Measurements from ENCODE around the gene POM121. TPM values are rescaled to one million over a fixed set of nuclear protein-coding genes. Genes with fewer than 3 reads are reported as not detected.
"Not testable (repeated sequence)": the region's sequence is repeated elsewhere in the genome, so short reads cannot be mapped to it uniquely, and the experiment has no call there.

The POM121 gene
- total RNA-seq, 2 experiments from 2014 or later = 14.8 to 75.9 TPM

- peaks cover 8% of the 10 kb centered on the region for H3K4me1 ChIP-seq (ENCODE audit: insufficient read depth, low read length, poor library complexity, severe bottlenecking)
- H3K79me2 ChIP-seq (ENCODE audit: insufficient read depth, low read depth, low read length) = peaks cover 41% of the 10 kb centered on the region
- CTCF ChIA-PET (ENCODE audit: unreplicated experiment) = no interaction called here
- H3K4me3 ChIP-seq (ENCODE audit: low read depth, low read length, poor library complexity, severe bottlenecking) = peak overlapping the region; percentile 88
- peak overlapping the region; percentile 76 for H3K27ac ChIP-seq (ENCODE audit: low read depth, low read length, poor library complexity, severe bottlenecking)
- peaks cover 61% of the 10 kb centered on the region for H3K36me3 ChIP-seq (ENCODE audit: insufficient read depth, low read length)
- peak overlapping the region; percentile 71 for H3K4me2 ChIP-seq (ENCODE audit: low read length)
- H3K9me3 ChIP-seq (ENCODE audit: low read length) = no peaks in the 10 kb centered on the region
- no TSS peak for BruUV-seq (replicated peaks)
- H3K9me2 ChIP-seq (ENCODE audit: insufficient read depth, low read length) = no peaks in the 10 kb centered on the region
- peaks cover 5% of the 10 kb centered on the region; the same call in 1 of the 2 replicates for H4K20me1 ChIP-seq (ENCODE audit: insufficient read depth, low read length)
- POLR2A ChIA-PET = no interaction called here
- intact Hi-C loops (cut with micrococcal nuclease; ENCODE audit: unreplicated experiment) = loop anchor here (2.0 kb wide), 1 partner anchor 97 kb away; the partner anchor contains the start of gene TYW1B
- TF ChIP-seq EZH2phosphoT487 (IDR thresholded peaks at IDR 0.05; ENCODE audit: borderline replicate concordance, low read depth, low read length) (no peak), CTCF (conservative IDR thresholded peaks at IDR 0.05; ENCODE audit: low read length) (no peak)
- peak; percentile 53 for DNase-seq (ENCODE audit: low spot score)
- no peak overlapping the region for H2AFZ ChIP-seq (ENCODE audit: low read length)
Measured at GRCh38 chr7:72925546-72926120, 738 bp downstream of the POM121 start.

GRCh38 chr7:72927791-72928190 lies 2.9 kb downstream of the POM121 start:
- peaks cover 60% of the 10 kb centered on the region for H3K36me3 ChIP-seq (ENCODE audit: insufficient read depth, low read length)
- H3K9me3 ChIP-seq (ENCODE audit: low read length); DNase-seq (ENCODE audit: low spot score); H3K4me3 ChIP-seq (ENCODE audit: low read depth, low read length, poor library complexity, severe bottlenecking); H4K20me1 ChIP-seq (ENCODE audit: insufficient read depth, low read length); POLR2A ChIA-PET; H3K27ac ChIP-seq (ENCODE audit: low read depth, low read length, poor library complexity, severe bottlenecking); CTCF ChIA-PET (ENCODE audit: unreplicated experiment); H2AFZ ChIP-seq (ENCODE audit: low read length); intact Hi-C loops (cut with micrococcal nuclease; ENCODE audit: unreplicated experiment); H3K4me1 ChIP-seq (ENCODE audit: insufficient read depth, low read length, poor library complexity, severe bottlenecking); H3K4me2 ChIP-seq (ENCODE audit: low read length); BruUV-seq (replicated peaks); H3K9me2 ChIP-seq (ENCODE audit: insufficient read depth, low read length): not testable (repeated sequence)
- H3K79me2 ChIP-seq (ENCODE audit: insufficient read depth, low read depth, low read length) = peaks cover 27% of the 10 kb centered on the region

GRCh38 chr7:72928216-72928615 lies 3.3 kb downstream of the POM121 start:
- H3K79me2 ChIP-seq (ENCODE audit: insufficient read depth, low read depth, low read length) = peaks cover 27% of the 10 kb centered on the region
- DNase-seq (ENCODE audit: low spot score); H3K27ac ChIP-seq (ENCODE audit: low read depth, low read length, poor library complexity, severe bottlenecking); POLR2A ChIA-PET; intact Hi-C loops (cut with micrococcal nuclease; ENCODE audit: unreplicated experiment); H3K9me2 ChIP-seq (ENCODE audit: insufficient read depth, low read length); BruUV-seq (replicated peaks); H3K4me1 ChIP-seq (ENCODE audit: insufficient read depth, low read length, poor library complexity, severe bottlenecking); H3K4me3 ChIP-seq (ENCODE audit: low read depth, low read length, poor library complexity, severe bottlenecking); H2AFZ ChIP-seq (ENCODE audit: low read length); H4K20me1 ChIP-seq (ENCODE audit: insufficient read depth, low read length); H3K9me3 ChIP-seq (ENCODE audit: low read length); CTCF ChIA-PET (ENCODE audit: unreplicated experiment); H3K4me2 ChIP-seq (ENCODE audit: low read length): not testable (repeated sequence)
- peaks cover 60% of the 10 kb centered on the region for H3K36me3 ChIP-seq (ENCODE audit: insufficient read depth, low read length)

- POLR2A ChIA-PET; H3K4me3 ChIP-seq (ENCODE audit: low read depth, low read length, poor library complexity, severe bottlenecking); H3K9me2 ChIP-seq (ENCODE audit: insufficient read depth, low read length); intact Hi-C loops (cut with micrococcal nuclease; ENCODE audit: unreplicated experiment); CTCF ChIA-PET (ENCODE audit: unreplicated experiment); H3K4me2 ChIP-seq (ENCODE audit: low read length); H3K27ac ChIP-seq (ENCODE audit: low read depth, low read length, poor library complexity, severe bottlenecking); DNase-seq (ENCODE audit: low spot score); H3K9me3 ChIP-seq (ENCODE audit: low read length); H2AFZ ChIP-seq (ENCODE audit: low read length); H4K20me1 ChIP-seq (ENCODE audit: insufficient read depth, low read length): not testable (repeated sequence)
- TSS peak; percentile 51 for BruUV-seq (replicated peaks)
- Histone ChIP-seq H3K36me3 (ENCODE audit: insufficient read depth, low read length) (peaks cover 24% of the 10 kb centered on the region), H3K4me1 (ENCODE audit: insufficient read depth, low read length, poor library complexity, severe bottlenecking) (peaks cover 14% of the 10 kb centered on the region), H3K79me2 (ENCODE audit: insufficient read depth, low read depth, low read length) (peaks cover 12% of the 10 kb centered on the region)
Measured at GRCh38 chr7:72942022-72942705, 17.3 kb downstream of the POM121 start.

- BruUV-seq (replicated peaks); DNase-seq (ENCODE audit: low spot score); H3K4me2 ChIP-seq (ENCODE audit: low read length); H3K4me3 ChIP-seq (ENCODE audit: low read depth, low read length, poor library complexity, severe bottlenecking); H2AFZ ChIP-seq (ENCODE audit: low read length); H3K27ac ChIP-seq (ENCODE audit: low read depth, low read length, poor library complexity, severe bottlenecking); POLR2A ChIA-PET; H3K4me1 ChIP-seq (ENCODE audit: insufficient read depth, low read length, poor library complexity, severe bottlenecking); CTCF ChIA-PET (ENCODE audit: unreplicated experiment); H3K9me3 ChIP-seq (ENCODE audit: low read length); H4K20me1 ChIP-seq (ENCODE audit: insufficient read depth, low read length); H3K9me2 ChIP-seq (ENCODE audit: insufficient read depth, low read length); H3K79me2 ChIP-seq (ENCODE audit: insufficient read depth, low read depth, low read length); intact Hi-C loops (cut with micrococcal nuclease; ENCODE audit: unreplicated experiment): not testable (repeated sequence)
- peaks cover 21% of the 10 kb centered on the region for H3K36me3 ChIP-seq (ENCODE audit: insufficient read depth, low read length)
Measured at GRCh38 chr7:72942956-72943355, 18.1 kb downstream of the POM121 start.

Measured in OCI-LY7 (cell line).